ENCODE results near the gene VPS25. TPM values are rescaled to one million over a fixed set of nuclear protein-coding genes. Genes with fewer than 3 reads are reported as not detected.
A peak's percentile ranks its signal among the peaks of the same experiment; 100 is the strongest.

VPS25 gene
- total RNA-seq, 1 experiment from 2014 or later = 34.3 TPM

- POLR2A ChIA-PET (ENCODE audit: low non-redundant PET) = no interaction called here
- intact Hi-C loops (cut with micrococcal nuclease; ENCODE audit: unreplicated experiment) = no loop called here
Observed at GRCh38 chr17:42780851-42781638, 7.8 kb downstream of the VPS25 start.

DNA sequence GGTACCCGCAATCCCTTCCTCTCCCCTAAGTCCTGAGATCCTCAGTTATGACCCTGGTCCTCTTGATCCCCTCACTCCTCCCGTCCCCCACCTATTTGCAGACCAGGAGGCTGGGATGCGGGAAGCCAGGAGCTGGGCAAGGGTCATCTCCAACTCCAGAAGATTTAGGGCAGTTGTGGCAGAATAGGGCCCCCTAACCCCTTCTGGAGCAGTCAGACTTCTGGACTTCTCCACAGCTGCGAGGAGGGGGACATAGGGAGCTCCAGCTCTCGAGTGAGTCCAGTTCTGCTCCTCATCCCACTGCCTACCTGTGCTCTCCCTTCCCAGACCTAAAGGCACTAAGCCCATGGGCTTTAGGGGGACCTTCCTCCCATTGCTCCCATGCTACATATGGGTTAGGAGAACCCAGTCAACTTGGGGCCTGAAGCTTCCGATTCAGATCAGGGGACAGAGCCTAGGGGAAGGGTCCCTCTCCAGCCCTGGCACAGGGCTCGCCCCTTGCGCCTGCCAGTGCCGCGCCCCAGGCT is 8.5 kb downstream of the VPS25 start:
- H3K36me3 ChIP-seq (ENCODE audit: insufficient read depth, low read length, poor library complexity, severe bottlenecking) = no peaks in the 10 kb centered on the region
- intact Hi-C loops (cut with micrococcal nuclease; ENCODE audit: unreplicated experiment) = no loop called here
- peaks cover 13% of the 10 kb centered on the region for H3K27me3 ChIP-seq (replicated peaks; ENCODE audit: insufficient read depth, low read depth, low read length, poor library complexity)
- DNase-seq (ENCODE audit: low spot score) = no peak
- H3K9me3 ChIP-seq (ENCODE audit: low read depth, low read length, poor library complexity, severe bottlenecking) = no peaks in the 10 kb centered on the region
- ChIA-PET CTCF (no interaction called here), POLR2A (ENCODE audit: low non-redundant PET) (no interaction called here)
- TF ChIP-seq CTCF (conservative IDR thresholded peaks at IDR 0.05; ENCODE audit: low read depth, low read length) = no peak
- TF ChIP-seq EZH2 (IDR thresholded peaks at IDR 0.05; ENCODE audit: borderline replicate concordance, low read depth, low read length, poor library complexity, severe bottlenecking) = no peak
- H3K27ac ChIP-seq (ENCODE audit: low read depth, low read length, poor library complexity, severe bottlenecking) = no peak overlapping the region
- H3K4me3 ChIP-seq (ENCODE audit: low read depth, low read length, poor library complexity, severe bottlenecking) = no peak overlapping the region
- no peaks in the 10 kb centered on the region for H3K4me1 ChIP-seq (ENCODE audit: insufficient read depth, low read length, poor library complexity, severe bottlenecking)
- BruUV-seq (replicated peaks) = no TSS peak

More at GRCh38 chr17:42780851-42781638, 7.8 kb downstream of the VPS25 start:
- TF ChIP-seq CTCF (conservative IDR thresholded peaks at IDR 0.05; ENCODE audit: low read depth, low read length) (no peak), EZH2 (IDR thresholded peaks at IDR 0.05; ENCODE audit: borderline replicate concordance, low read depth, low read length, poor library complexity, severe bottlenecking) (no peak)
- H3K36me3 ChIP-seq (ENCODE audit: insufficient read depth, low read length, poor library complexity, severe bottlenecking) = no peaks in the 10 kb centered on the region
- no peak overlapping the region for H3K27ac ChIP-seq (ENCODE audit: low read depth, low read length, poor library complexity, severe bottlenecking)
- H3K9me3 ChIP-seq (ENCODE audit: low read depth, low read length, poor library complexity, severe bottlenecking) = no peaks in the 10 kb centered on the region
- no peaks in the 10 kb centered on the region for H3K4me1 ChIP-seq (ENCODE audit: insufficient read depth, low read length, poor library complexity, severe bottlenecking)
- DNase-seq (ENCODE audit: low spot score) = no peak
- H3K27me3 ChIP-seq (replicated peaks; ENCODE audit: insufficient read depth, low read depth, low read length, poor library complexity) = peaks cover 13% of the 10 kb centered on the region
- CTCF ChIA-PET = no interaction called here
- BruUV-seq (replicated peaks) = no TSS peak
- H3K4me3 ChIP-seq (ENCODE audit: low read depth, low read length, poor library complexity, severe bottlenecking) = peak overlapping the region; percentile 43

GRCh38 chr17:42782166-42783061 is 9.2 kb downstream of the VPS25 start:
- Histone ChIP-seq H3K4me1 (ENCODE audit: insufficient read depth, low read length, poor library complexity, severe bottlenecking) (no peaks in the 10 kb centered on the region), H3K9me3 (ENCODE audit: low read depth, low read length, poor library complexity, severe bottlenecking) (no peaks in the 10 kb centered on the region), H3K27me3 (replicated peaks; ENCODE audit: insufficient read depth, low read depth, low read length, poor library complexity) (peaks cover 13% of the 10 kb centered on the region), H3K27ac (ENCODE audit: low read depth, low read length, poor library complexity, severe bottlenecking) (no peak overlapping the region), H3K4me3 (ENCODE audit: low read depth, low read length, poor library complexity, severe bottlenecking) (no peak overlapping the region), H3K36me3 (ENCODE audit: insufficient read depth, low read length, poor library complexity, severe bottlenecking) (no peaks in the 10 kb centered on the region)
- CTCF ChIA-PET = no interaction called here
- no TSS peak for BruUV-seq (replicated peaks)
- POLR2A ChIA-PET (ENCODE audit: low non-redundant PET) = no interaction called here
- intact Hi-C loops (cut with micrococcal nuclease; ENCODE audit: unreplicated experiment) = no loop called here
- DNase-seq (ENCODE audit: low spot score) = no peak
- TF ChIP-seq EZH2 (IDR thresholded peaks at IDR 0.05; ENCODE audit: borderline replicate concordance, low read depth, low read length, poor library complexity, severe bottlenecking) (no peak), CTCF (conservative IDR thresholded peaks at IDR 0.05; ENCODE audit: low read depth, low read length) (no peak)

All from A673 (cell line).